NCI-H345 treated with DMSO at 0.1 percent for 48 hours (cell line): Measurements from ENCODE around the gene FGF6.

Experiments used
- DNase-seq: peaks from one replicate; lab custom pipeline; 2025; ENCODE audit not compliant: unreplicated experiment; lab: John Stamatoyannopoulos, UW

FGF6 gene

DNA sequence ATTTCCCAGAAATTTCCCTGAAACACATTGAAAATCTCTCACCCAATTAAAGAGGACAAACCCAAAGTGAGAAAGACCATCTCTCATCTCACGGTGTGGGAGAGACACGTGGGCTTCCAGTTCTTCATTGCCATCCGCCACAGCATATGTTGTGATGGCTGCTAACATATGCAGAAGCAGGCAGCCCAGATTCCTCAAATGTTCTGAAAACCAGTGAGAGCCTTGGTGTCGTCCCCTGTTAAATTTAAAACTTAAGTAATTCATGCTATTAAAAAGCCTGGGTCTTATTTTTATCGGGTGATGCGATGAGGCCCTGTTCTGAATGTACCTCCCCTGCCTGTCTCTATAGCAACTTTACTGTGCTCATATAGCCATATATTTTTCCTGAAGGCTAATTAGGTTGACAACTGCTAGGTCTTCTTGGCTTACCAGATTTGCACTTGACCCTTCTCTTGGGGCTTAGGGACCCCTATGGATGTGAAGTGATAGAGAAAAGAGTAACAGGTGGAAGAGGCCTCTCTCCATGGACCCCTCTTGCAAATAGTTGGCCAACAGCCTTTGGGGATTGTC lies 2.8 kb upstream of the FGF6 start:
- DNase-seq: no peak

DNA sequence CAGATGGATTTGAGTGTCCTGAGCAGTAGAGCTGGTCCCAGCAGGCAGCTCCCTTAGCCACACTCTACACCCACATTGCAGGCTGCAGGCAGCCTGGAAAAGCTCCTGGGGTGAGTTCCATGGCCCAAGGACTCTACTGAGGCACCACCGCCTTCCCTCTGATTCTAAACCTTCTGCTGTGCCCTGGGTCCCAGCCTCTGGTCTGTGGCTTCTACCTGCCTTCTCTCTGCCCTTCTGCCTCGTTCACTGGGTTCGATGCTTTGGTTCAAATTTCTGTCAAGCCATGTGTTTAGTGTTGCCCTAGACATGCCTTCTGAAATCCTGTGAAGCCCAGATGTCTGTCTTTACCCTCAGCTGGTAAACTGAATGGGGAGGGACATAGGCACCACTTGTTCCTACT lies 1.5 kb upstream of the FGF6 start:
- DNase-seq: no peak

DNA sequence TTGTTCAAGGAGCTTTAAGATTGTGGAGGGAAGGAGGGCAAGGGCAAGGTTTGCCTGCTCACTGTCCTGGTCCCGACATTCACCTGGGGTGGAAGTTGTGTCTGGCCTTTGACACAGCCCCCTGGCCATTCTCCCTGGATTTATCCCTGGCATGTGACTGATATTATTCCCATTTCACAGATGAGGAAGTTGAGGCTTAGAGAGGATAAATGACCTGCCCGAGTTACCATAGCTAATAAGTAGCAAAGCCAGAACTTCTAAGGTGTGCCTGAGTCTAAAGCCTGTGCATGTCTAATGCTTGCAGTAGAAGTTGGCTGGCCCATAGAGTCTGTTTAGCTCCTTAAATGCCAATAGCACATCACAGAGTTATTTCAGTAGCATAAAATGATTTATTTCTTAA lies 720 bp upstream of the FGF6 start:
- DNase-seq: no peak

DNA sequence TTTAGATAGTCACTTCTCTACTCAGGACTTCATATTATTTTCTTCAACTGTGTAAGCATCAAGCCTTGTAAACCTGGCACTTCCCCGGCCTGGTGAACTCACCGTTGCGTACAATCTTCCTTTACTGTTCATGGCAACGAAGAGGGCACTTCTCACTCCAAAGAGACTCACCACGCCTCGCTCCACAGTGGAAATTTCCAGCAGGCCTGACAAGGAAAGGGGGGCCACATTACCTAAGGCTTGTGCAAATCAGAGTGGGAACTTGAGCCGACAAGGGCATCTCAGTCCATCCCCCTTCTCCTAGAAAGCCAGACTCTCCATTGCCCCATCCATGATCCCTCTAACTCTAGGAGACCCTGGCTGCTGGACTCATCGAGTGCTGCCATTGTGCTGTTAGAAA lies 1.6 kb downstream of the FGF6 start:
- DNase-seq: no peak

DNA sequence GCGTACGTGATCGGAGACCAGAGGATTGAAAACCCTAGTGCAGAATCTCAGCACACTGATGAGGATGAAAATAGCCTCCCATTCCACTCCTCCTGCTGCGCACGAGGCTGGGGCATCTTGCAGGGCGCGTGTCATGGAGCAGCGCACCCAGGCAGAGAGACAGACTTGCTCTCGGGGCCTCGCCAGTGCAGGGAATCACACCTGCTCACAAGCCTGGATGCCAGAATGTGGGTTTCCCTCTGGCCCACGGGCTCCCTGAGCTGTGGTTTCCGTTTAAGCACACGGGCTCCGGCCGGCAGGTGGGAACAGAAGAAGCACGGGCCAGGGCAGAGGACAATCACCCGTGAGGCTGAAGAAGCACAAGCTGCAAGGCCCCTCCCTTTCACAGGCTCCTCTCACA lies 2.0 kb downstream of the FGF6 start:
- no peak for DNase-seq

DNA sequence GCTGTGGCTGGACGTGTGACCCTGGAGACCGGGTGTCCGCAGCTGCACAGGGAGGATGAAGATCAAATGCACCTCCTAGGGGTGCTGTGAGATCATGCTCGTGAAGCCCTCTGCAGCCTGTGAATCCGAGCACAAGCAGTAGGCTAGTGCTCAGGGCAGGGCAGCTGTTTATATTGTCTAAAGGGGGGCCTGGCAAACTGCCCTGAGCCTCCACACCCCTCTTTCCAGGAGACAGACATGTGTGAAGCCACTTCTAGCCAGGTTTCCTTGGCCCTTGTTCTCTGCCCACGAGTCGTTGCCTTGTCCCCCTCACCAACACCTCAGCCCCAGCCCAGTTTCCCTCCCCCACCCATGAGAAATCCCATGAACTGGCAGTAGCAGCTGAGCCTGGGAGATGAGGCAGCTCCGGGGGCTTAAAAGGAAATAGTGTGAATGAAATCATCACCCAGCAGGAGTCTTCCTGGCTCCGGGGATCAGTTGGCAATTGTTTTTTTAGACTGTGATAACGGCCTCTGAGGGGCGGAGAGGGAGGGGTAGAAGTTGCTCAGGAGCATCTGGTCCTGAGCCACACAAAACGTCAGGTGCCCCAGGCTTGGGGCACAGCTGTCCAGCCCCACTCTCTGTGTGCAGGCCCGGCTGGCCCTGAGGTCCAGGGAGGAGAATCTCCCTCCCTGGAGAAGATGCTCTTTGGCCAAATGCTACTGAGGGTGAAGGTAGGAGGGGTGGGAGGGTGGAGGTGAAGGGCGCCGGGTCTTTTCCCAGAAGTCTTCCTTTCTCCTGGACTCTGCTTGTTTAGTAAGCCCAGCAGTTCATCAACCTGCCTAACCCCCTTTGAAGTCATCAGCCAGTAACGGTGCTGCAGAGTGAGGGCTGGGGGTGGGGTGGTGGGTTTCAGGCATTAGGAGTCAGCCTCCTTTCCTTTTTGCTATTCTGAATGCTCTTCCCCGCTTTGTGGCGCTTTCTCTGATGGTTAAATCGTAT lies 4.0 kb downstream of the FGF6 start:
- DNase-seq: peak; percentile 82

DNA sequence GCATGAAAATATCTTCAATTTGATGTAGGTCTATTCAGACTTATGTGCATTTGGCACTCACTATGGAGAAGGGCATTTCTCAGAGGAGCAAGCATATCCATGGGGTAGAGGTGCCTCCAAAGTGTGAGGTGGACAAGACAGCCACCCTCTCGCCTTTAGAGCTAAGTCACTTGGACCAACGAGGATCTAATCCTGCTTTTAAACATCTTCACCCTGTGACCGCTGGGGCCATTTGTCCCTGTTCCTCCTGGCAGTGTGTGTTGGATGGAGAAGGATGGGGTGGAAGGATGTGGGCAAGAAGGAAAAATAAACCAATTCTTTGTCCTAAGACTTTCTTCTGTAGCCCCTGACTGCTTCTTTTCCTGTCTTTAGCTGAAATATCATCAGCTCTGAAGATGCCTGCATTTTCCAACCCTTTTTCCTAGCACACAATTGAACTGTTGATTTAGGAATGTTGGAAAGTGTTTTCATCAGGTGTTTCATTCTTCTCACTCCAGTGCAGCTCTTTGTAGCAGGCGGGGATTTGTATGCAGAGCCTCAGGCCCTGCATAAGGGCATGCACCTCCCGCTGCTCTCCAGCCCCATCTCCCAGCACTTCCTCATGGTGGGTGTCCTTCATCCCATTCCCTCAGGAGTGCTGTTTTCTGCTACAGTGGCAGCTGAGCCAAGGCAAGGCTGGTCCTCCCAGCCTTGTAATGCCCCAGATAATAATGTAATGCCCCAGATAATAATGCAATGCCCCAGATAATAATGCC lies 5.3 kb downstream of the FGF6 start:
- DNase-seq: peak; percentile 15

DNA sequence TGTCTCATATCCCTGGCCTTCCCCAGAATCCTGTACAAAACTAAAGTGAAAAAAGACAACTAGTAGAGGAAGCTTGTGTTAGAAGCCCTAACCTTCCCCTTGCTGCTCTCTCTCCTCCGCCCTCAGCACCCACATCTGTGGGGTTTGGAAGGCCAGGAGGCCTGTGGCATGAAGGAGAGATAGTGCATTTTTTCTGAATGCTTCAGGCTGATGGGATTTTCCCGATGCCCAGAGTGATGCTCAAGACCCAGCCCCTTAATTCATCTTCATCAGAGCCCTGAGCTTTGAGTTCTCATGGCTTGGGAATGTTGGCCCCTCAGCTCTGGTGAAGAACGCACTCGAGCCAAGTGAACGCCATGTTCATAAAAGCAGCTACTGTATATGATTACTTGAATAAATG lies 5.9 kb downstream of the FGF6 start:
- DNase-seq: no peak

DNA sequence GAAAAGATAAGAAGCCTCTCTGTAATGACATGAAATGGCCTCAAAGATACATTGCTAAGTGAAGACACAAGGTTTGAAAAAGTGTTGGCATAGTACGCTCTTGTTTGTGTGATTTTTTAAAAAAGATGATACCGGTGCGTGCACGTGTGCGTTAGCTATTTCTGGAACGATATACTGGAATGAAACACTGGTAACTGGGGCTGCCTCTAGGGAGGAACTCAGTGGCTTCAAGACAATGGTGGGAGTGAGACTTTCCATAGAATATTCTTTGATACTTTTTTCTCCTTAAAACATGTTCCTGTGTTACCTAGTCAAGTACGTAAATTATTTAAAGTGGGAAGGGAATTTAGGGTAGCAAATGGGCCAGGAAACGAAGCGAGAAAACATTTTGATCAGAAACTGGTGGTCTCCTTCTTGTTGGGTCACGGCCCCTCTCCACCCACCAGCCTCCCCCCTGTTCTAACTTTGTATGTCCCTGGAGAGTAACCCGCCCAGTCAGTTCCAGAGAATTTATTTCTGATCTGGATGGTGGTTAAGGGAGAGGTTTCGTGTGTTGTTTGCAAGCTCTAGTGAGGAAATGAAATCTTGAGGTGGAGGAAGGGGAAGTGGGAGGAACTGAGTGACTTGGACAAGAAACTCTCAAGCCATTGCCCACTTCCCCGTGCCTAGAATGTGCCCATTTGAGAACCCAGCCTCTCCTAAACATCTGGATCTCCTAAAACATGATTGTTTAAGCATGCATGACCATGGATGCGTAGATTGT lies 6.6 kb downstream of the FGF6 start:
- DNase-seq: no peak

DNA sequence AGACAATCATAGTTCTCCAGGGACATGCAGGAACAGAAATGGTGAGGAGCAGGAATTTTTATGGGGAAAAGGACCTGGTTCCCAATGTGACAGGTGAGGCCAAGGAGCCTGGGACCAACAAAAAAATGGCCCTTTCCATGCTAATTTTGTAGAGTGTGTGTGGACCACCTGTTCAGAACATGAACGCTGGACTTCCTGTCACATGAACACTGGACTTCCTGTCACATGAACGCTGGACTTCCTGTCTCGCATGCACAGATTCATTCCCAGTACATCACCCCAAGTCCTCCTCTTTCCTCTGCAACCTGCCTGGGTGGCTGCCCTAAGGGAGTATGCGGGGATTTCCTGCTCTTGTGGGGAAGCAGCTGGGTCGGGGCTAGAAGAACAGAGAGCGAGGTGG lies 10.1 kb downstream of the FGF6 start:
- DNase-seq: no peak

DNA sequence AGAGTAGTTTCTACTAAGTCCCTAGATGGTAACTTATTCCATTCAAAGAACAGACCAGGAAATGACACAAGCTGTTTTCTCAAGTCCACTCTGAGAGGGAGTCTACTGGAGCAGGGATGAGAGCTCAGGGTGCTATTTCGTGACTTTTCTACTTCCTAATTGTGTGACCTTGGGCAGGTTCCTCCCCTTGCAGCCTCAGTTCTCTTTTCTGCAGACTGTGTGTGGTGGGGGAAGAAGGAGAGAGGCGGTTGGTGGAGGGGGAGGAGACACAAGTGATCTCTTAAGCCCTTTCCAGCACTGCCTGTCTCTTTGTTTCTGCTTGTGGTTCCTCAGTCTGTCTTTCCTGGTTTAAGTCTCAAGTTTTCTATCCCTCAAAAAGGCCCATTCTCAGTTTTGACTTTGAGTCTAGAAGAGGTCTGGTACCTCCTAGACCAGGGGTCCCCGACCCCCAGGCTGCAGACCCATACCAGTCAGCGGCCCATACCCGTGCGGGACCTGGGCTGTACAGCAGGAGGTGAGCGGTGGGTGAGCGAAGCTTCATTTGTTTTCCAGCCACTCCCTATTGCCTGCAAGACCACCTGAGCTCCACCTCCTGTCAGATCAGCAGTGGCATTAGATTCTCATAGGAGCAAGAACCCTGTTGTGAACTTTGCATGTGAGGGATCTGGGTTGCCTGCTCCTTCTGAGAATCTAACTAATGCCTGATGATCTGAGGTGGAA lies 10.7 kb downstream of the FGF6 start:
- DNase-seq: no peak

DNA sequence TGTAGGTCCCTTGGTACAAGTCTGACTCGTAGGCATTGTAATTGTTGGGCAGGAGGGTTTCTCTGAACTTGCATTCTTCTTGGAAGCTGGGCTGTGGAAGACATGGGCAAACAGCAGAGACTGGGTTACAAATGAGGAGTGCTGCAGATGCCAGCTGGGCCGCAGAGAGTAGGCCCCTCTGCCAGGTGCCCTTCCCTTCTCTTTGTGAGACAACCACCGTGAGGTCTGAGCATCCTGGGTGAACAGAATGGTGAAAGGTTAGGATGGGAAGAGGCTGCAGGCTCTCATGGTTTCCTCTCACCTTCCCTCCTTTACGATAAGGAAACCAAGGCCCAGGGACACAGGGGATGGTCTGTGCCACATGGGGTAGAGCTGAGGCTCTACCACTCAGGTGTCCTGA lies 11.3 kb downstream of the FGF6 start:
- no peak for DNase-seq

DNA sequence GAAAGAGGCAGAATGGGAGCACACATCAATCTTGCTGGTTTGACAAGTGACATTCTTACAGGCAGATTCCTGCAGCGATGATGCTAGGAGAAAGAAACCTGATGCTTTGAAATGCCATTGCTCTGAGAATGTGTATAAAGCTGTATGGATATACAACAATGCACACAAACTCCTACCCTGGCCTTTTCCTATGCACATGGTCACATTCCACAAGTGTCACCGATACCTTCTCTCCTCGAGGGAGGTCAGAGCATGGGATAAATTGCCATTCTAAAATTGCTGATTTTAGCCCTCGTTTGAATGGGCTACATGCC lies 11.9 kb downstream of the FGF6 start:
- DNase-seq: no peak

DNA sequence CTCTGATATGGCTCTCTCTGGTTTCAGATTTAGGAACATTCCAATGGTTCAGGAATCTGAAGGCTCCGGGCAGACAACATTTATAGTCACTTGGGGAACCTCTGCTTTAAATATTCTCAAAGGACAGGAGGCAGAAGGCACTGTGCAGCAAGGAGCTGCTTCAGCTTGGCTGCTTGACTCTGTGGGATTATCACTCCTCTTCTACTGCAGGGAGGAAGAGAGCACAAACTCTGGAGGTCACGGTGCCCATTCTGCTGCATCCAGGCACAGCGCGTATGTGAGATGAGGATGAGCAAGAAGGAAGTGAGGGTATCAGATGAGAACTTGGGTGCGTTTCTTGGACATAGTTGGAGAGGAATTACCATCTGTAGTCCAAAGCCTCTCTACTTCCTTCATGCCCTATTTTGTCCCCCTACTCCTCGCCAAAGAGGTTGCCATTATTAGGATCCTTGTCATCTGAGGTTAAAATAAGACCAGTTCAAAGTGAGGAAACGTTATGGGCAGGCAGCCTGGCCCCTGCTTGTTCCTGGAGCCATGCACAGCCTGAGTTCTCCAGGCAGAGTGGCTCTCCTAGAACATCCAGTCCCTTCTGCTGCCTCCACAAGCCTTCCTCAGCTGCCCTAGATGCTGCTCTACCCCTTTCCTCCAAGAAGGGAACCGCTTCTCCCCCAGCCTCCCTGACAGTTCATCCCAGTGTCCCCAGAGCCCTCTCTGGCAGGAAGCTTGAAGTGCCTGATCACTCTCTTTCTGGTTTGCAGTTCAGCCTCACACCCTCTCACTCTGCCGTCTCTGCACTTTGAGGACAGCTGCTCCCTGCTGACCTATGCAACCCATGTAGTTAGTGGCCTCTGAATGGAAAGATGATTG lies 12.5 kb downstream of the FGF6 start:
- DNase-seq: no peak

DNA sequence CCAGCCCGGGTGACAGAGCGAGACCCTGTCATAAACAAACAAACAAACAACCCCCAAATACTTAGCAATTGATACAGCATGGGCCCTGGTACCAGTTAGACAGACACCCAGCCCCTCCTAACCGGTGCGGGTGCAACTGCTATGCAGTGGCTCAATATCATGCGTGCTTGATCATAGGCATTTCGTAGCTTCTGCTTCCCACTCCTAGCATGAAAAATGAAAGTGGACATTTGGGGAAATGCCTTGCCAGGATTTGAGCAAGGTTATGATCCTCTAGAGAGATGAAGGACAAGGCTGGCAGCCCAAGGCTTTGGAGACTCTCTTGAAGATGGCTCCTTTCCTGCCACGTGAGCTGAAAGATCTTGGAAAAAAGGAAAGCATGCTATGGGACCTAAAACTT lies 13.7 kb downstream of the FGF6 start:
- no peak for DNase-seq

DNA sequence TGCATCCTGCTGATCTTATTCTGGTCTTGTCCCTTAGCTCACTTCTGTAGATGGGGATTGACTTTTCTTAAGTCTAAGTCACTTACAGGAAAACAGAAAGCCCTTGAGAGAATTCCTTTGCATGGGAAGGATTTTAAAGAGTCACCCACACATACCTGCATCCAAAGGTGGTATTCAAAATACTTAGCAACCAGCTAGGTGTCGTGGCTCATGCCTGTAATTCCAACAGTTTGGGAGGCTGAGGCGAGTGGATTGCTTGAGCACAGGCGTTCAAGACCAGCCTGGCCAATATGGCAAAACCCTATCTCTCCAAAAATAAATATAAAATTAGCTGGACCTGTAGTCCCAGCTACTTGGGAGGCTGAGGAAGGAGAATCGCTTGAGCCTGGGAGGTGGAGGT lies 14.2 kb downstream of the FGF6 start:
- DNase-seq: no peak

DNA sequence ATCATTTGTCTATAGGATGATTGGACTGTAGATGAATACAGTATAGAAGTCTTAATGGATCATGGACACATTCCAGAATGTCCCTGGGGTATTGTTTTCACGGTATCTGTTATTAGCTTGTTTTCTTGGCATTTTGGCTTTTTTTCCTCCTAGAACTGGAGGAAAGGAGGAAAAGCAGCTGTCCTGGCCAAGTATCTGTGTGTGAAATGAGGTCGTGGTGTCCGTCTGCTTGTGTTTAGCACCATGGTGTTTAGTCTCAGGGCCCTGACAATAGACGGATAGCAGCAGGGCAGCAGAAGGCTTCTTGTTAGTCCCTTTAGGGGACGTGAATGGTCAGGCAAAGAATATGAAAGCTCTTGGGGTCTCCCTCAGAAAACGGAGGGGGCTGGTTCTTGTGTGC lies 21.2 kb downstream of the FGF6 start:
- no peak for DNase-seq

DNA sequence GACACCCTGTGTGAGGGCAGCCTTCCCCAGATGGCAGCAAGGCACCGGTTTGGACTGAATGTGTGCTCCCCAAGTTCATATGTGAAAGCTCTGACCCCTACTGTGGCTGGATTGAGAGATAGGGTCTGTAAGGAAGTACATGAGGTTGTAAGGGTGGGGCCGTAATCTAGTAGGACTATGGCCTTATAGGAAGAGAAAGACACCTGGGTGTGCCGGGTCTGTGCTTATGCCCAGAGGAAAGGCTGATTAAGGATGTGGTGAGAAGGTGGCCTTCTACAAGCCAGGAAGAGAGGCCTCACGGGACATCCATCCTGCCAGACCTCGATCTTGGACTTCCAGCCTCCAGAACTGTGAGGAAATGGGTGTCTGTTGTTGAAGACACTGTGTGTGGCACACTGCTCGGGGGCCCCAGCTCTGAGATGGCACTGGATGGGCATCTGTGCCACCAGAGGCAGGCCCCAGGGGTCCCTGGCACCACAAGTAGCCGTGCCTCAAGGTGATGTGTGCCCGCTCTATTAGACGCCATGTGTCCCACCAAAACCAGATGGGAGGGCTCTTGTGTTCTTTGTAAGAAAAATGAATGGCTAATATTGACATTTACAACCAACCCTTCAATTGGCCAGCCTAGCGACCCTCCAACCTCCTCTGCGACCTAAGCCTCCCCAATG lies 22.0 kb downstream of the FGF6 start:
- DNase-seq: no peak

DNA sequence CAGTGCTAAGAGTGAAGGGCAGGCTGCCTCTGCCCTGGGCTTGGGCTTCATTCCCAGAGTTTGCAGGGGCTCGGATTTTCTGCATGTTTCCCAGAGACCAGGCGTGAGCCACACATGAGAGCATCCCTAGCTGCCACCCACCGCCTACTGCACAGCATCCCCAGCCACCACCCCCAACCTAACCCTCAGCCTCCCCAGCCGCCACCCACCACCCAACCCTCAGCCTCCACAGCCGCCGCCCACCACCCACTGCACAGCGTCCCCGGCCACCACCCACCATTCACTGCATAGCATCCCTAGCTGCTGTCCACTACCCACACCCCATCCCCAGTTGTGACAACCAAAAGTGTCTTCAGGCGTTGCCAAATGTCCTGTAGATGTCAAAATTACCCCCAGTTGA lies 22.6 kb downstream of the FGF6 start:
- DNase-seq: no peak
